Measurements from ENCODE around the gene STAT5B. TPM values are rescaled to one million over a fixed set of nuclear protein-coding genes. Genes with fewer than 3 reads are reported as not detected.
A peak's percentile ranks its signal among the peaks of the same experiment; 100 is the strongest.

STAT5B gene
- total and polyA plus RNA-seq, 9 of the 15 experiments (the other 6 are each of a cell fraction or from before 2014, with no cell fraction given), result 20.8 to 176 (median 92.4) TPM

DNA sequence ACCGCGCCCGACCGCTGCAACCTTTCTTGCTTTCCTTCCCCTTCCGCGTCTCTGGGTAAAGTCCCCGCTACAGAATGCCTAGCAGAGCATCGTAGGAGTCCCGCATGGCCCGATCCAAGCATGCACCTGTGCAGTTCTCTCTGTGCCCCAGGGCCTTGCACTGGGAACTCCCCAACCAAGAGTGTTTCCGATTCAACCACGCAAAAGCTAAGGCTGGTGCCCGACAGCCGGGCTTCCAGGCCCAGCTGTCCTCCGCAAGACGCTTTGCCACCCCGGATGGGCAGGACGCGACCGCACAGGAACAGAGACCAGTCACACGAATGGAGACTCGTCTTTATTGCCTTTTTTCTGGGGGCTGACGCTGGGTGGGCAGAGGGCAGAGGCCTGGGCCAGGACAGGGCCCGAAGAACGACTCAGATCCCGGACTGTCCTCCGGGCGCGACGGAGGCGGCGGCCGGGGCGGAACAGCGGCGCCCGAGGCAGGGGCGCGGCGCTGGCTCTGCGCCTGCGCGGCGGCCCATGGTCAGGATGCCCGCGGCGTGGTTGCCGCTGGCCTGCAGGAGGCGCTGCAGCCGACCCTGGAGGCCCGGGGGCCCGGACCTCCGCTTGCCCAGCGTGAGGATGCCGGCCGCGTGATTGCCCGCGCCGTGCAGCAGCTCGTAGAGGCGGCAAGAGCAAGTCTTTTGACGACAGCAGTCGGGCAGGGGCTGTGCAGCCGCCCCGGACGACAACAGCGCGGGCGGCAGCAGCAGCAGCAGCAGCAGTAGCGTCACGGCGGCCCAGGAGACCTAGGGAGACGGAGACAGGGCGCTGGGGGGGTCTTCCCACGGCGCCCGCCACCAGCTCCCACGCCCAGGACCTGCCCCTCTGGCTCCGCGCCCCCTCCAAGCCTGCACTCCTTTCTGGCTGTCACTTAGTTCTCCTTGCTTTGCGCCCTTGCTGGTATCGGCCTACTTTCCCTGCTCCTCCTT lies 92.2 kb downstream of the STAT5B start (continued):
- TF ChIP-seq, protein P1, sequence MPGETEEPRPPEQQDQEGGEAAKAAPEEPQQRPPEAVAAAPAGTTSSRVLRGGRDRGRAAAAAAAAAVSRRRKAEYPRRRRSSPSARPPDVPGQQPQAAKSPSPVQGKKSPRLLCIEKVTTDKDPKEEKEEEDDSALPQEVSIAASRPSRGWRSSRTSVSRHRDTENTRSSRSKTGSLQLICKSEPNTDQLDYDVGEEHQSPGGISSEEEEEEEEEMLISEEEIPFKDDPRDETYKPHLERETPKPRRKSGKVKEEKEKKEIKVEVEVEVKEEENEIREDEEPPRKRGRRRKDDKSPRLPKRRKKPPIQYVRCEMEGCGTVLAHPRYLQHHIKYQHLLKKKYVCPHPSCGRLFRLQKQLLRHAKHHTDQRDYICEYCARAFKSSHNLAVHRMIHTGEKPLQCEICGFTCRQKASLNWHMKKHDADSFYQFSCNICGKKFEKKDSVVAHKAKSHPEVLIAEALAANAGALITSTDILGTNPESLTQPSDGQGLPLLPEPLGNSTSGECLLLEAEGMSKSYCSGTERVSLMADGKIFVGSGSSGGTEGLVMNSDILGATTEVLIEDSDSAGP (CRISPR knock-in tag; IDR thresholded peaks at IDR 0.05), result no peak
- TF ChIP-seq EP400 (IDR thresholded peaks at IDR 0.05), result peak; percentile 56; the same call in 1 of the 2 replicates
- TF ChIP-seq, protein P2, sequence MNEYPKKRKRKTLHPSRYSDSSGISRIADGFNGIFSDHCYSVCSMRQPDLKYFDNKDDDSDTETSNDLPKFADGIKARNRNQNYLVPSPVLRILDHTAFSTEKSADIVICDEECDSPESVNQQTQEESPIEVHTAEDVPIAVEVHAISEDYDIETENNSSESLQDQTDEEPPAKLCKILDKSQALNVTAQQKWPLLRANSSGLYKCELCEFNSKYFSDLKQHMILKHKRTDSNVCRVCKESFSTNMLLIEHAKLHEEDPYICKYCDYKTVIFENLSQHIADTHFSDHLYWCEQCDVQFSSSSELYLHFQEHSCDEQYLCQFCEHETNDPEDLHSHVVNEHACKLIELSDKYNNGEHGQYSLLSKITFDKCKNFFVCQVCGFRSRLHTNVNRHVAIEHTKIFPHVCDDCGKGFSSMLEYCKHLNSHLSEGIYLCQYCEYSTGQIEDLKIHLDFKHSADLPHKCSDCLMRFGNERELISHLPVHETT (CRISPR knock-in tag; conservative IDR thresholded peaks at IDR 0.05 in 1 of 2, IDR thresholded peaks at IDR 0.05 in 1 of 2), result peak in 1 of 2 experiments; percentile 51; a peak in 1 of 4 replicates
- peak; percentile 49 for TF ChIP-seq KDM5B (IDR thresholded peaks at IDR 0.05; ENCODE audit: insufficient replicate concordance, low read depth, low read length)
- no peak for TF ChIP-seq MCM7 (IDR thresholded peaks at IDR 0.05)
- TF ChIP-seq, protein P3, sequence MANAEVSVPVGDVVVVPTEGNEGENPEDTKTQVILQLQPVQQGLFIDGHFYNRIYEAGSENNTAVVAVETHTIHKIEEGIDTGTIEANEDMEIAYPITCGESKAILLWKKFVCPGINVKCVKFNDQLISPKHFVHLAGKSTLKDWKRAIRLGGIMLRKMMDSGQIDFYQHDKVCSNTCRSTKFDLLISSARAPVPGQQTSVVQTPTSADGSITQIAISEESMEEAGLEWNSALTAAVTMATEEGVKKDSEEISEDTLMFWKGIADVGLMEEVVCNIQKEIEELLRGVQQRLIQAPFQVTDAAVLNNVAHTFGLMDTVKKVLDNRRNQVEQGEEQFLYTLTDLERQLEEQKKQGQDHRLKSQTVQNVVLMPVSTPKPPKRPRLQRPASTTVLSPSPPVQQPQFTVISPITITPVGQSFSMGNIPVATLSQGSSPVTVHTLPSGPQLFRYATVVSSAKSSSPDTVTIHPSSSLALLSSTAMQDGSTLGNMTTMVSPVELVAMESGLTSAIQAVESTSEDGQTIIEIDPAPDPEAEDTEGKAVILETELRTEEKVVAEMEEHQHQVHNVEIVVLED (CRISPR knock-in tag; IDR thresholded peaks at IDR 0.05), result peak; percentile 66
- peak; percentile 67; the same call in 1 of the 2 replicates for TF ChIP-seq NR4A1 (CRISPR knock-in tag; IDR thresholded peaks at IDR 0.05)
- TF ChIP-seq NR4A1 (tag; IDR thresholded peaks at IDR 0.05), result peak; percentile 85
- TF ChIP-seq YY1 (IDR thresholded peaks at IDR 0.05; ENCODE audit: borderline replicate concordance in 1 of 3, control insufficient read depth in 1 of 3, extremely low read depth in 1 of 3, insufficient read depth in 3 of 3, insufficient read length in 1 of 3, insufficient replicate concordance in 2 of 3, low read depth in 1 of 3, low read length in 2 of 3), result peak in 2 of 3 experiments; percentile 56 to 70
- TF ChIP-seq, protein P4, sequence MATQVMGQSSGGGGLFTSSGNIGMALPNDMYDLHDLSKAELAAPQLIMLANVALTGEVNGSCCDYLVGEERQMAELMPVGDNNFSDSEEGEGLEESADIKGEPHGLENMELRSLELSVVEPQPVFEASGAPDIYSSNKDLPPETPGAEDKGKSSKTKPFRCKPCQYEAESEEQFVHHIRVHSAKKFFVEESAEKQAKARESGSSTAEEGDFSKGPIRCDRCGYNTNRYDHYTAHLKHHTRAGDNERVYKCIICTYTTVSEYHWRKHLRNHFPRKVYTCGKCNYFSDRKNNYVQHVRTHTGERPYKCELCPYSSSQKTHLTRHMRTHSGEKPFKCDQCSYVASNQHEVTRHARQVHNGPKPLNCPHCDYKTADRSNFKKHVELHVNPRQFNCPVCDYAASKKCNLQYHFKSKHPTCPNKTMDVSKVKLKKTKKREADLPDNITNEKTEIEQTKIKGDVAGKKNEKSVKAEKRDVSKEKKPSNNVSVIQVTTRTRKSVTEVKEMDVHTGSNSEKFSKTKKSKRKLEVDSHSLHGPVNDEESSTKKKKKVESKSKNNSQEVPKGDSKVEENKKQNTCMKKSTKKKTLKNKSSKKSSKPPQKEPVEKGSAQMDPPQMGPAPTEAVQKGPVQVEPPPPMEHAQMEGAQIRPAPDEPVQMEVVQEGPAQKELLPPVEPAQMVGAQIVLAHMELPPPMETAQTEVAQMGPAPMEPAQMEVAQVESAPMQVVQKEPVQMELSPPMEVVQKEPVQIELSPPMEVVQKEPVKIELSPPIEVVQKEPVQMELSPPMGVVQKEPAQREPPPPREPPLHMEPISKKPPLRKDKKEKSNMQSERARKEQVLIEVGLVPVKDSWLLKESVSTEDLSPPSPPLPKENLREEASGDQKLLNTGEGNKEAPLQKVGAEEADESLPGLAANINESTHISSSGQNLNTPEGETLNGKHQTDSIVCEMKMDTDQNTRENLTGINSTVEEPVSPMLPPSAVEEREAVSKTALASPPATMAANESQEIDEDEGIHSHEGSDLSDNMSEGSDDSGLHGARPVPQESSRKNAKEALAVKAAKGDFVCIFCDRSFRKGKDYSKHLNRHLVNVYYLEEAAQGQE (IDR thresholded peaks at IDR 0.05; ENCODE audit: borderline replicate concordance), result peak; percentile 66
- TF ChIP-seq, protein P4 (CRISPR knock-in tag; IDR thresholded peaks at IDR 0.05; ENCODE audit: low read depth), result 0 out of 2 replicates have a peak, but pooled peaks have one; percentile 17

All from K562 (cell line).